ENCODE measurements around the gene GABBR1.

Gene GABBR1

GRCh38 chr6:29561606-29562181 is 71.3 kb downstream of the GABBR1 start:
- no peak for DNase-seq

DNA sequence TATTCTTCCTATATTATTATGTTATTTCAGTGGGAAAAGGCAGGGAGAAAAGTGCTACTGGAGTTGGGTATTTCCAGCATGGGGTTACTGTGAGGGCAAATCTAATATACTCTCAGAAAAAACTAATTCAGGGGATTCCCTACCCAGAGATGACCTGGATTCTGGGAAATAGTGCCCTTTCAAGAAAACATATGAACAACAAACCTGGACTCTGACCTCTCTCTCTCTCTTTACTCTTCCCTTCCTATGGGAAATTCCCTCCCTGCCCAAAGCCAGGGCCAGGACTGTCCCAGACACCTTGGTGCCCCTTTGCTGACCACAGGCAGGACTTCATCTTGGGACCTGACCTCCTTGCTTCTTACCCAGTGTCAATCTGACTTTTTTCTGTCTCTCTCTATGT is 71.9 kb downstream of the GABBR1 start:
- no peak for DNase-seq

DNA sequence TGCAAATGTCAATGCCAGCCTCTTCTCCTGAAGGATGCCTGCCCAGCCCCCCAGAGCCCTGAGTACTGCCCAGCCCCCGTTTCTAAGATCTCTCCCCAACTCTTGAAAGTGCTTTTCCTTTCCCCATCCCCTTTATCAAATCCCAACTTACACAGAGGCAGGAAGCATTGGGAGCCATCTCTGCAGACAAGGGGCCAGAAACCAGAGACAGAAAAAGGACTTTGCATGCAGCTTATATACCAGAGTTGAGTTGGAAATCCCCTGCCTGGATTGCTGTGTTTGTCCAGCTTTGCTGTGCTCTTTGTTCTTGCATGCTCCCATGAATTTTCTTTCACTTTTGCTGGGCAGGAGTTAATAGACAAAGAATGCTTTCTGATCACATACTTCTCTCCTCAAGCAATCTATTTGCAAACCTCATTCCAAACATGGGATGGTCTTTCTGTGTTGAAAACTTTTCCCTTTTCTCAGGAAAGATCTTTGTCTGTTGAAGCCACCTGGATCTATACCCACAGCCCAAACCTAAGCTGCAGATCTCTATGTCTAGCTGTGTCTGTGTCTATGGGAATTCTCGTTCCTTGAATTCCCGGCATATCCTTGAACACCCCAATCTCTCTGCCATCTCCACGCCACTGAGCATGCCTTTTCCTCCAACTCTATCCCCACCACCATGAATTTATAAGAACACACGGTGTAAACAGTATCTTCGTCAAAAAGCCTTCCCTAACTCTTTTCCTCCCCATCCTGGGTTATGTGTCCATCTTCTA is 73.3 kb downstream of the GABBR1 start, which contains the start of gene UBD:
TSS of gene UBD (minus strand) at position 209 of the 764 bp plus-strand sequence. CDS start at position 178, 31 bp downstream.
- DNase-seq: no peak

DNA sequence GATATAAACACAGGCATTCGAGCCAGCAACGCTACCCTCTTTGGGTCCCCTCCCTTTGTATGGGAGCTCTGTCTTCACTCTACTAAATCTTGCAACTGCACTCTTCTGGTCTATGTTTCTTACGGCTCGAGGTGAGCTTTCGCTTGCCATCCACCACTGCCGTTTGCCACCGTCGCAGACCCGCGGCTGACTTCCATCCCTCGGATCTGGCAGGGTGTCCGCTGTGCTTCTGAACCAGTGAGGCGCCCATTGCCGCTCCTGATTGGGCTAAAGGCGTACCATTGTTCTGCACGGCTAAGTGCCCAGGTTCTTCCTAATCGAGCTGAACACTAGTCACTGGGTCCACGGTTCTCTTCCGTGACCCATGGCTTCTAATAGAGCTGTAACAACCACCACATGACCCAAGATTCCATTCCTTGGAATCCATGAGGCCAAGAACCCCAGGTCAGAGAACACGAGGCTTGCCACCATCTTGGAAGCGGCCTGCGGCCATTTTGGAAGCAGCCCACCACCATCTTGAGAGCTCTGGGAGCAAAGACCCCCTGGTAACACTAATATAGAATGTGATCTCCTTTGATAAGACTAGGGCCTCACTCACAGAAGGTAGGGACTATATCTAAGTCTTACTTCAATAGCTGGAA is 74.4 kb downstream of the GABBR1 start:
- DNase-seq: no peak

- DNase-seq: no peak
Measured at GRCh38 chr6:29557320-29557719, 75.7 kb downstream of the GABBR1 start.

GRCh38 chr6:29554764-29555163 is 78.2 kb downstream of the GABBR1 start:
- no peak for DNase-seq

DNA sequence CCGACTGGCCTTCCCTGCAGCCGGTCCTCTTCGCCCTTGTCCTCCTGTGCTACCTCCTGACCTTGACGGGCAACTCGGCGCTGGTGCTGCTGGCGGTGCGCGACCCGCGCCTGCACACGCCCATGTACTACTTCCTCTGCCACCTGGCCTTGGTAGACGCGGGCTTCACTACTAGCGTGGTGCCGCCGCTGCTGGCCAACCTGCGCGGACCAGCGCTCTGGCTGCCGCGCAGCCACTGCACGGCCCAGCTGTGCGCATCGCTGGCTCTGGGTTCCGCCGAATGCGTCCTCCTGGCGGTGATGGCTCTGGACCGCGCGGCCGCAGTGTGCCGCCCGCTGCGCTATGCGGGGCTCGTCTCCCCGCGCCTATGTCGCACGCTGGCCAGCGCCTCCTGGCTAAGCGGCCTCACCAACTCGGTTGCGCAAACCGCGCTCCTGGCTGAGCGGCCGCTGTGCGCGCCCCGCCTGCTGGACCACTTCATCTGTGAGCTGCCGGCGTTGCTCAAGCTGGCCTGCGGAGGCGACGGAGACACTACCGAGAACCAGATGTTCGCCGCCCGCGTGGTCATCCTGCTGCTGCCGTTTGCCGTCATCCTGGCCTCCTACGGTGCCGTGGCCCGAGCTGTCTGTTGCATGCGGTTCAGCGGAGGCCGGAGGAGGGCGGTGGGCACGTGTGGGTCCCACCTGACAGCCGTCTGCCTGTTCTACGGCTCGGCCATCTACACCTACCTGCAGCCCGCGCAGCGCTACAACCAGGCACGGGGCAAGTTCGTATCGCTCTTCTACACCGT is 79.5 kb downstream of the GABBR1 start:
- no peak for DNase-seq

GRCh38 chr6:29552512-29553051 is 80.4 kb downstream of the GABBR1 start:
- peak; percentile 20 for DNase-seq

GRCh38 chr6:29547573-29547972 is 85.4 kb downstream of the GABBR1 start:
- DNase-seq: no peak

DNA sequence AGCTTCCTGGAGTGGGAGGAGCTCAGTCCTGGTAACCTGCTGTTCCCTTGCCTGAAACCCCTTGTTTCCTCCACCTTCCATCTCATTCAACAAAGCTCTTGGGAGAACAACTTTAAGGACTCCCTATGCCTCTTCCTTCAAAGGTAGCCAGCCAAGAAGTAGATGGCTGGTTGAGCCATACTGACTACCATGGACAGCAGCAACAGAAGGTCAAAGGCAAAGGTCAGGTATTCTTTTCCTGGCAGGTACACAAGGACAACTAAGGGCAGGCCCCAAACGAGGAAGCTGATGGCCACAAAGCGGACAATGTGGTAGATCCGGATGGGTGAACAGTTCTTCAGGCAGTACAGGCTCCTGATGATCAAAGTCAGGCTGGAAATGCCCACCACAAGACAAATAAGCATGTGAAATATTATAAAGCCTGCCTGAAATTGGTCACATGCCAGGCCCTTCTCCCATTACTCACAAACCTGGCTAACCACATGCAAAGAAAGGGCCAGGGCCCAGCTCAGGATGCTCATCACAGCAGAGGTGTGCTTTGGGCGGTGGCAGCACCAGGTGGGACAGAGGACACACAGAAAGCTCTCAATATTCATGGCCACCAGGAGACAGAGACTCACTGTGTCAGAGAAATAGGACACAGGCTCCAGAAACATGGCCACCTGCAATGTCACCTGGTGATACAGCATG is 95.1 kb downstream of the GABBR1 start:
- DNase-seq: no peak

GRCh38 chr6:29532320-29532951 is 100.5 kb downstream of the GABBR1 start:
- DNase-seq: no peak

- DNase-seq: no peak
Measured at GRCh38 chr6:29531668-29532067, 101.3 kb downstream of the GABBR1 start.

- no peak for DNase-seq
Measured at GRCh38 chr6:29530671-29531310, 102.2 kb downstream of the GABBR1 start.

- DNase-seq: no peak
Measured at GRCh38 chr6:29529956-29530355, 103.0 kb downstream of the GABBR1 start.

GRCh38 chr6:29528988-29529560 is 103.9 kb downstream of the GABBR1 start:
- DNase-seq: no peak

DNA sequence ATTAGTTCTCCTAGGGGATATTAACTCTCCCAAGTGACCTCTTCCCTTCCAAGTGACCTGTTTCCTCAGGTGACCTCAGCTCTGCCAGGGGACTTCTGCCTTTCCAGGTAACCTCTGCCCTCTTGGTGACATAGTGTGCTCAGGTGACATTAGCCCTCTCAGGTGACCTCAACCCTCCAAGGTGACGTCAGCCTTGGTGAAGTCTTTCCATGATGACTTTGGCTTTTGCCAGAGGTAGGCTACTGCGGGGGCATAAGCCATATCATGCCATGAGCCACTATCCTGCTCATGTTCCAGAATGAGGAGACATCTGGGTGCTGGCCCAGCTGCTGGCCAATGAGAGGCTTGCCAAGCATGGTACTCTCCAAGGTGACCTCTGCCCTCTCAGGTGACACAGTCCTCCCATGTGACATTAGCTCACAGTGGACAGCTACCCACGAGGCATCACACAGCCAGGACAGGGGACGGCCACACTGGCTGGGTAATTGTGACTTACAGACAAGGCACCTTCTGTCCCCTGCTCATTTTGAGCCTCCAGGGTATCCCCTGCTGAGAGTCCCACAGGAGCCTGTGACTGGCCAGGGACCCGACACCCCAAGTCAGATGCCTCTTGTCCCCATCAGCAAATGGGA is 104.6 kb downstream of the GABBR1 start:
- DNase-seq: no peak

- no peak for DNase-seq
Measured at GRCh38 chr6:29527564-29527963, 105.4 kb downstream of the GABBR1 start.

GRCh38 chr6:29527126-29527525 is 105.9 kb downstream of the GABBR1 start:
- DNase-seq: no peak

DNA sequence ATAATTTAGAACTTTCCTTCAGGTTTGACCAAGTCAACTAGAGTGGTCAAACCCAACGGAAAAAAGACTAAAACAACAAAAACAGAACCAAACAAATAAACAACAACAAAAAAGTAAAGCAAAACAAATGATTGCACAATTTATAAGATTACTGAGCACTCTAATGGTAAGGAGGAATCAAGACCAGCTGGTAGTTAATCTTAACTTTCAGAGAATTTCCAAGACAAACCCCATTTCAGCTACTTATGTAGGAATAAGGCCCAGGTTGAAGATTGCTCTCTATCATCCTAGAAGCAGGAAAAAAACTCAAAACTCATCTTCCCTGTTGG is 107.7 kb downstream of the GABBR1 start:
- no peak for DNase-seq

GRCh38 chr6:29524444-29525310 is 108.3 kb downstream of the GABBR1 start:
- no peak for DNase-seq
